SK-N-MC (cell line): ENCODE data around the gene ZBED1.

Experiments
- EZH2 ChIP-seq: fragments of 200-600 bp; sonication (generic); IDR thresholded peaks from one replicate; pipeline ENCODE4 v1.6.1; 2017; ENCODE audit warnings: antibody characterized with exemption
- FOXP2 ChIP-seq: optimal IDR thresholded peaks from 2 replicates; pipeline ENCODE3; 2011; ENCODE audit warnings: mild to moderate bottlenecking, moderate library complexity; ENCODE audit not compliant: insufficient read depth; ENCODE audit errors: extremely low read length, control extremely low read depth
- POLR2AphosphoS5 ChIP-seq: IDR thresholded peaks from 2 replicates; pipeline ENCODE4 v1.6.1; 2012; ENCODE audit warnings: mild to moderate bottlenecking, low read depth, low read length, borderline replicate concordance

DNA sequence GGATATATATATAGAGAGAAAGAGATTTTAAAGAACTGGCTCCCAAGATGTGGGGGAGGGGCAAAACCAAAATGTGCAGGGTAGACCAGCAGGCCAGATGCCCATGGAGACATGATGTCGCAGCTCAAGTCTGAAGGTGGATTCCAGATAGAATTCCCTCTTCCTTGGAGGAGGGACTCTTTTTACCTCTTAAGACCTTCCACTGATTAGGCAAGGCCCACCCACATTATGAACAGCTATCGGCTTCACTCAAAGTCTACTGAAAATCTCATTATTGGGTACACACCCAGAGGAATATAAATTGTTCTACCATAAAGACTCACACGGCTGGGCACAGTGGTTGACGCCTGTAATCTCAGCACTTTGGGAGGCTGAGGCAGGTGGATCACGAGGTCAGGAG is 59.3 kb downstream of the ZBED1 start:
- TF ChIP-seq EZH2 (no peak), POLR2AphosphoS5 (no peak), FOXP2 (no peak)
